B cell (primary cell): ENCODE results near the gene DYNC2H1.

Source experiments
- CTCF ChIP-seq: fragments of 200-600 bp; IDR thresholded peaks from one replicate; pipeline ENCODE4 v1.8.0; 2022; ENCODE audit warnings: antibody characterized with exemption, mild to moderate bottlenecking
- EZH2 ChIP-seq: IDR thresholded peaks from 2 replicates; pipeline ENCODE4 v1.6.1; 2012; ENCODE audit warnings: borderline replicate concordance, low read depth, mild to moderate bottlenecking, moderate library complexity, low read length; ENCODE audit not compliant: insufficient read depth, poor library complexity, severe bottlenecking

- no peak for TF ChIP-seq CTCF
- no peak for TF ChIP-seq EZH2
Measured at GRCh38 chr11:103397369-103397768, 288.1 kb downstream of the DYNC2H1 start.
